Glomerular endothelial cell (primary cell): Measurements from ENCODE around the gene FOXO1. TPM values are rescaled to one million over a fixed set of nuclear protein-coding genes. Genes with fewer than 3 reads are reported as not detected.

ENCODE experiments used
- DNase-seq: peaks from one replicate; pipeline ENCODE4 v3.0.0-alpha.2; 2011; ENCODE audit warnings: low read depth, low spot score; ENCODE audit errors: extremely low read depth
- total RNA-seq: library from RNA; depleted of rRNA; stranded (reverse); fragments of >200 nt; gene quantifications from 2 replicates; pipeline ENCODE4 v1.2.3, GENCODE V29; 2015

FOXO1 gene
- total RNA-seq, 1 donor from 2014 or later: 68.3 TPM

DNA sequence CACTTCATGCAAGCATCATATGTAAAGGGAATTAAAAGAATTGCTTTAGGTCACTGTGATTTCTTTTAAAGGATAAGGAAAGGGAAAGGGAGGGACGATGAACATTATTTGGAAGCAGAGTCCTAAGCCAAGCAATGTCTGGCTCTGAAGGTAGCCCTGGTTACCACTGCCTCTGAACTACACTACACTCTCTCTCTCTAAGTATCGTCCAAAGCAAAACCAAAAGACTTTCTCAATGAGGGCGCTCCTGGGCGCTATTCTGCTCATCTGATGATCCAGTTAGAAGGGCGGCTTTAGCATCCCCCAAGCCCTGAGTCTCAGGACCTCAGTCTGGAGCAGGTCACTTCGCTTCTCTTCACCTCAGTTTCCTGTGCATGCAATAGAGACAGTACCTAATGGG, 26.2 kb downstream of the FOXO1 start:
- DNase-seq: no peak

DNA sequence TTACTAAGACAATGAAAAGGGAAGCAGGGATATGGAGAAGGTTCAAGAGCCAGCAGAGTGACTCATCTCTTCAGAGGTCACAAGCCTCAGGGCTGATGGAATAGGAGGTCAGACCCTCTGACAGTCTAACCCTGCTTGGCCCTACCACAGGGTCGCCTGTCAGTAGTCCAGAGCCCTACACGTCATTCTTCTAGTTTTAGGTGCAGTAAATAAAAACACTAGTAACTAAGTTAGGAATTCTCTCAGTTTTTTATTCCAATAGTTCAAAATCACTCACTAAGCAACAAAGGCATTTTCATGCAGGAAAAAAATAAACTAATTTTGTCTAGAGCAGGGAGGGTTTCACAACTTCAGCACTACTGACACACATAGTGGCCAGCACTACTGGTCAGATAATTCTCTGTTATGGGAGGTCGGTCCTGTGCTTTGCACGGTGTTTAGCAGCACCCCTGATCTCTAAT, 27.2 kb downstream of the FOXO1 start:
- DNase-seq: no peak

DNA sequence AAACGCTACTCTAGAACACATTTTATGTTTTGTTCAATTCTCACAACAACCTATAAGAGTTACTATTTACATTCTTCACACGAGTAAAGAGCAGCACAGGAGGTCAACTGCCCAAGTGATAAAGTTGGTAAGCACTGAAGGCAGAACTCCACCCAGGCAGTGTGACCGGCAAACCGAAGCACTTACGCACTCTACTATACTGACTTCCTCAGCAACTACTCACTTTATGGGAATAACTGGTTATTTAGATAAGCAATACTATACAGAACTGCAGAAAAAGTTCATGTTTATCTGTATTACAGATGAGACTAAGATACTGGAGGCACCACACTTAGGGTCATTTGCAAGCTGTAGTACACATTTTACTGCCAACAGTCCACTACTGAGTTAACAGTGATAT, 28.8 kb downstream of the FOXO1 start:
- no peak for DNase-seq

DNA sequence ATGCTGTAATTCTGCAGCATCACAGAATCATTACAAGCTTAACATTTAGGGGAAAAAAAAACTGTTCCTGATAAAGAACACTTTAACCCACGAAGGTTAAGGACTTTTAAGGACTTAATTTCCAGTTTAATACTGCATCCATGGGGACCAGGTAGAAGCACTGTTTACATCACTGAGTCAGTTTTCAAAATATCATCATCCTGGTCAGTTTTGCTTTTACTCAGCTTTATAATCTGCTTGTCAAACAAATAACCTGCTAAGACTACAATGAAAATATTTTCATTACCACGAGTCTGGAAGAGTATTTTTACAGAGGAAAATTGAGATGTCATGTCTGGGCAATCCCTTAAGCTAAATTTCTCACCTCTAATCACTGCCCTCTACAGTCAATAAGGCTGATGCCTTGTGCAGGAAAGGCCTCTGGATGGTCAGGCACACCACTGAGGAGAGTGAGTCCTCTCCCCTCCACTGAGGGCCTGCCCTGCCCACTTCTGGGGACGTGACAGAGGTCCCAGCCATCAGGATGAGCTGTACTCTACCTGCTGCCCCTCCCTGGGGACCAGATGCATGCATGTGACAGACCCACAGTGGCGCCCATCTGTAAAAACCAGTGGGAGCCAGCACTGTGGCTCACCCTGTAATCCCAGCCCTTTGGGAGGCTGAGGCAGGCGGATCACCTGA, 31.0 kb downstream of the FOXO1 start:
- no peak for DNase-seq

DNA sequence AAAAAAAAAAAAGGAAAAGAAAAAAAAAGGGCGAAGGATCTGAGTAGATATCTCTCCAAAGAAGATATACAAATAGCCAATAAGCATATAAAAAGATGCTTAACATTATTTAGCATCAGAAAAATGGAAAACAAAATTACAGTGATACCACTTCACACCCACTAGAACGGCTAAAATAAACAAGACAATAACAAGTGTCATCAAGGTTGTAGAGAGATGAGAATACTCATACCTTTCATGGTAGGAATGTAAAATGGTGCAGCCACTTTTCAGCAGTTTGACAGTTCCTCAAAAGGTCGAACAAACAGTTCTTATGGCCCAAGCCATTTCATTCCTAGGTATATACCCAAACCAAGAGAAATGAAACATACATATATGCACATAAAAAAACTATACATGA, 33.5 kb downstream of the FOXO1 start:
- no peak for DNase-seq

DNA sequence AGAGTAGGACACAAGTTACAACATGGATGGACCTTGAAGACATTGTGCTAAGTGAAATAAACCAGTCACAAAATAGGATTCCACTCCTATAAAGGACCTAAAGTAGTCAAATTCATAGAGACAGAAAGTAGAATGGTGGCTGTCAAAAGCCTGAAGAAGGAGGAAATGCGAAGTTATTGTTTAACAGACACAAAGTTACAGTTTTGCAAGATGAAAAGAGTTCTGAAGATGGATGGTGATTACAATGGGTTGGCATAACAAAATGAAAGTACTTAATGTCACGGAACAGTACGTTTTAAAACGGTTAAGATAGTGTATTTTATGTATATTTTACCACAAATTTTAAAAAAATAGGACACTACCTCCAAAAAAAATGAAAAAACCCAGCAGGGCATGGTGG, 34.8 kb downstream of the FOXO1 start:
- DNase-seq: no peak

DNA sequence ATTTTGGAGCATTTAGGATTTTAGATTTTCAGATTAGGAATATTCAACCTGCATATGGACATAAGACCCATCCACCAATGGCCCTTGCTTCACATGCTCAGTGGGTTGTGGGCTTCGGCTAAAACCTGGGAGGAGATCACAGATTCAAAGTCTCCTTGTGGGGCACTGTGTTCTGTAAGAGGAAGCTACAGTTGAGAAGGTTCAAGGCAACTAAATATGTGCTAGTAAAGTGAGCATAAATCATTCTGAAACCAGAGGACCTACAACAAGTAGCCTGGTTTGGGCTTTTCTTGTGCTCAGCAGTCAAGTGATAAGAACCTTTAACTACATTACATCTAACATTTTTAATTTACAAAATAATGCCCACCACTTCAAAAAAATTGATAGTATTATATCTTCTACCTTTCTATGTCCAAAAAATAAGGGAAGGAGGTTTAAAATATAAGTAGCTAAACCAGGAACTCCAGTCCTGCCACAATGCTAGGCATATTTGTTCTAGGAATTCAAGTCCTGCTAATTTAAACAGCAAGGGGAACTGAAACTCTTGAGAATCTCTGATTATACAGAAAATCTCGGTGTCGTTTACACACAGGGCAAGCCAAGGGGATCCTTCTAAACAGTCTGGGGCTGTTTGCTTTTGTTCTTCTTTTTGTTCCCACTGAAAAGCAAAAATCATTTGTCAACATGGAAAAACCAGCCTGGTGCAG, 36.6 kb downstream of the FOXO1 start:
- DNase-seq: no peak

DNA sequence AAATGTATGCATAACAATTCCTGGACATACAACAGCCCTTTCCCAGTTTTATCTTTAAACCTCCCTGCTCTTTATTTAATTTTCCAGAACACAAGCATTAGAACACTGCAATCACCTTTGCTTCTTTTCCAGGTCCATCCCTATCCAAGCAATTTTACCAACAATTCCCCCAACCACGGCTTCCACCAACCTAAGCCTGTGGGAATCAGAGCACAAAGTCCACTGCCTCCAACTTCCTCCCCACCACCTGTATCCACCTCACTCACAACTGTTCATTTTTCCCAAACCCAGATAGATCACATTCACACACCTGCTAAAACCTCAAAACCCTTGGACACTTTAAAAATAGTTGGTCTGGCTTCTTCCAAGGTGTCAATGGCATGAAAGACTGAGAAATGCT, 39.5 kb downstream of the FOXO1 start:
- DNase-seq: no peak

DNA sequence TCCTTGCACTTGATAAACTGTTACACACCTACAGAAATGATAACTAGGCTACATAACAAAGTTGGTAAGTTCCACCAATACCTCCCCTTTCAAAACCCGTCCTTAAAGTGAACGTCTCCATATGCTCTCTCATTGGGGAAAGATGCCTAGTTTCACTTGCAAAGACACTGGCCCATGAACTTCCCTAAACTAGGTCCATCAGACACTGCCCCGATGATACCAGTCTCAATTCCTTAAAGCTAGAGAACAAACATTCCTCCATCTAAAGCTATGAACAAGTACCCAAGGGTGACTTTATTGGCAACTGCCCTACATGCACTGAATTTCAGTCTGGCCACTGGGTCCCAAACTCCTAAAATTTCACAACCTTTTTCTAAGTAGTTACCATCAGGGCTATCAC, 39.9 kb downstream of the FOXO1 start:
- DNase-seq: no peak

DNA sequence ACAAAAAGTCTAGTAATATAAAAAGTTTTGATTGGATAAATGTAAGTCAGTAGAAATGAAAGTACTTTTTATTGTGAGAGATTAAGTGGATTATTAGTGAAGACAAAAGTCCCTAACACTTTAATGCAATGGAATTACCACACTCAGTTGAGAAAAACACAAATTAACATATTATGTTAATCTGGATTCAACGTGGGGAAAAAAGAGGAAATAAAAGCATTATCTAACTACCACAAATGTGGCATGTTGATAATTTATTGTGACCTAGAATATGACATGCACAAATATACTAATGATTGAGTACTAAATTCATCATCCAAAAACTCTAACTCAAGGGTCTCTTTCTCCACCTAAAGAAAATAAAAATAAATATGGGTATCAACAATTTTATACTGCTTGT, 41.5 kb downstream of the FOXO1 start:
- no peak for DNase-seq

DNA sequence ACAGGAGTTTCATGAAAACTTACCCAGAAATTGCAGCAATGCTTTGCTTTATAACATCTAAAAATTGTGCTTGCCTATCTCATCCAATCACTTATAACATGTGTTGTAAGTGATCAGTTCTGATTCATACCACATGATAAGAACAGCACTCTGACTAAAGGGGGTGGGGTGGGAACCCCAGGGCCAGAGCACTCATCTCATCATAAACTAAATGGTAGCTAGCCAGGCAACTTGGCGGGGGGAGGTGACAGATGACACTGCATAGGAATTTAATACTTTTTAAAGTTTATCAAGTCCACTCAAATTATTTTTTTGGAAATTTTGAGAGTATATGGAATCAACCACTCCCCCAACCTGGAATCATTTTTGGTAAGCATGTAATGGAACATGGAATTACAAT, 42.1 kb downstream of the FOXO1 start:
- no peak for DNase-seq

DNA sequence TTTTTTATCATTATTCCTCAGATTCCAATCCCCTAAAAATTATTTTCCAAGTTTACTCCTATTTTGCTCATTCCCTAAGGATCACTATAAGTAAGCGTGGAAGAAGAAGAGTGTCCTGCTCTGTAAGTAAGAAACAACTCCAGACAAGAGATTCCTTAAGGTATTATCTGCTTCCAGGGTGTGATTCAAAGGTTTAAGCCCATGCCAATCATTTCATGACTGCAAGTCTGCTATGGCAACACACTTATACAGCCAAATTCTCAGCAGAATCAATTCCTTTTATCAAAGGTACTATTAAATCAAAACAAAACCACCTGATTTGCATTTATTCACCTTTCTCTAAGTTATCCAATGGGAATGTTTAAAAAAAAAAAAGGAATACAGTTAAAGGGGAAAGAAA, 43.7 kb downstream of the FOXO1 start:
- no peak for DNase-seq

DNA sequence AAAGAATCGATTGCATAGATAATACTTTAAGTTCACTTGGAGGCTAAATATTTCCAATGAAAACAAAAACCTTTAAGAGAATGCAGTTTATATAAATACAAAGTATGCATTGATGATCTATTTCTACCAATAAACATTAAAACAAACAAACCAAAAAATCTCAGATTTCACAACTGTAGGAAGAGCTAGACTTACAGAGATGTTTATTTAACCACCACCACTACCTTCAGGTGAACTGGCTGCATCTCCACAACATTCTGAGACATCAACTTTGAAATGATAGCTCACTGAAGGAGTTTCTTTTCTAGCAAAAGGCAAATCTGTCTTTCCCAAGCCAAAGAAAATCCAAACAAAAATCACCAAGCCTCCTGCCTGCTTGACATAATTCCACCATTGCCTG, 44.2 kb downstream of the FOXO1 start:
- DNase-seq: no peak

DNA sequence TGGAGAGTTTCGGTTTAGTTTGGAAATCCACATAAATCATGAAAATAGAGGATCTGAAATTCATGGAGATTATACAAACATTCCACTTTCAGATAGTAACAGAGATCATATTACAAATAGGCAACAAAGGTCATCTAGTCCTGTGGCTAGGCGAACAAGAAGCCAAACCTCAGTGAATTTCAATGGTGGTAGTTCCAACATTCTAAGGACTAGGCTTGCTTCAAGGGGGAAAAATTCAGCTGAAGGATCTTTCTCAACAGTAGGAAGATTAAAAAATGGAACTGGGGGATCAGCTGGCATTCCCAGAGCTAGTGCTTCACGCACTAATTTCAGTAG, 47.0 kb downstream of the FOXO1 start:
- DNase-seq: no peak

DNA sequence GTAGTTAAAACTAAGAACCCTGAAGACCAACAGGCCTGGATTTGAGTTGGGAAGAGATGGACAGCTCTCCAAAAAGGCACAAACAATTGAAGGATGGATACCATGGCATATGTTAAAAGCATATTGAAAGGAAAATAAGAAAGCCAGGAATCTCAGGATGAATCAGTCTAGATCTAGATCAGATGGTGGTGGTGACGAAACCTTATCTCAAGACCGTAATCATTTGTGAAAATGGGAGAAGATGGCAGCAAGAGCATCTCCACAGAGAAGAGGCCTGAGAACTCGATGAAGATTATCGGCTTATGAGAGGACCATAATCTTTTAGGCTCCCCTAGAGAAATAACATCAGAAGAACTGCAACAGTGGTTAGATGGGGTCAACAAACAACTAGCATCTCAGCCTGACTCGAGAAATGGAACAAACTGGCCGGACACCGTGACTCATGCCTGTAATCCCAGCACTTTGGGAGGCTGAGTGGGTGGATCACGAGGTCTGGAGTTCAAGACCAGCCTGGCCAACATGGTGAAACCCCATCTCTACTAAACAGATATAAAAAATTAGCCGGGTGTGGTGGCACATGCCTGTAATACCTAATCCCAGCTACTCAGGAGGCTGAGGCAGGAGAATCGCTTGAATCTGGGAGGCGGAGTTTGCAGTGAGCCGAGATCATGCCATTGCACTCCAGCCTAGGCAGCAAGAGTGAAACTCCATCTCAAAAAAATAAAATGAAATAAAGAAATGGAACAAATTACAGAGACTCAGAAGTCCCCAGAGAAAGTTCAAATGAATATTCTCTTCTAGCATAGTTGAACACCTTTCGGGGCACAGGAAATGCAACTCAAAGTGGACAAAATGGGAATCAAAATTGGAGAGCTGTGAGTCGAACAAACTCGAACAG, 47.6 kb downstream of the FOXO1 start:
- DNase-seq: no peak

DNA sequence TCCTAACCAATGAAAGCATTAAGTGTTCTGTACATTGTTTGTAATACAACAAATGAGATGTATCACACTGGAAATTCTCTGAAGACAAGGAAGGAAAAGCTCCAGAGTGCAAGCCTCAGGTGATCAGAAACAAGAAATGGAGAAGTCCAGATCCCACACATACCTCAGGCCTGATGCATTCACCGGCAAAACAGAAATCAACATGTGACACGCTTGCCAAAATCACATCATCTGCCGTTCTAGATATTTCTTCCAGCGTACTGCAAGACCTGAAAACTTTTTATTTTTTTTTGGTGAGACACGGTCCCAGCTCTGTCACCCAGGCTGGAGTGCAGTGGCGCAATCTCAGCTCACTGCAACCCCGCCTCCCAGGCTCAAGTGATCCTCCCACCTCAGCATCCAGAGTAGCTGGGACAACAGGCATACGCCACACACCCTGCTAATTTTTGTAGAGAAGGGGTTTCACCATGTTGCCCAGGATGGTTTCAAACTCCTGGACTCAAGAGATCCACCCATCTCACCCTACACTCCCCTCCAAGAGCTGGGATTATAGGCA, 48.6 kb downstream of the FOXO1 start:
- no peak for DNase-seq

DNA sequence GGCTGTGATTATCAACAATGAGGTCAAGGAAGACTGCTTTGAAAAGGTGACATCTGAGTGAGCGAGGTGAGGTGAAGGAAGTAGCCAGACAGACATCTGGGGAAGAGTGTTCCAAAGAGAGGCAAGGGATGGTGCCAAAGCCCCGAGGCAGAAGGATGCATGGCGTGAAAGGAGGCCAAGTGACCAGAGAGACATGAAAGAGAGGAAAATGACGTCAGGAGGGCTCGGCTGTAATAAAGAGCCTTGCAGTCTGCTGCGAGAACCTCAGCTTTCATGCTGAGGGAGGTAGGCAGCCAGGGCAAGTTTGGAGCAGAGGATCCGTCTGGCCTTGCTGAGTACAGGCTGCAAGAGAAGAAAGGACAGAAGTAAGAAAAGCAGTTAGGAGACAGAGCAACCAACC, 50.8 kb downstream of the FOXO1 start:
- DNase-seq: no peak

DNA sequence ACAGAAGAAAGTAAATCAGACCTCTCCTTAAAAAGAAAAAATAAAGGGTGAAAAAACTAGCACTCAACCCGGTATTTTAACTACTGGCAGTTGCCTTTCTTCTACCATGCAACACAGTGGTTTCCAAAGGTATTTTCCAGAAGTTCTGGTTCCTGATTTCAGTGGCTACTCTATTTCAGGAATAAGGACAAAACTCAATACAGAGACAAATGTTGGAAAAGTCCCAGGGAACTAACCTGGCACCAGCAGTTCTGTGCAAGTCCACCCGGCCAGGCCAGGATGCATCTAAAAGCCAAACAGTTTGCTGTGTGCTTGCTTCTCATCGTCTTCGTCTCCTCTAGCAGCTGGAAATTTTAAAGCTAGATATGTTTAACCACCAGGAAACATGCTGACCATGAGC, 52.5 kb downstream of the FOXO1 start:
- no peak for DNase-seq

DNA sequence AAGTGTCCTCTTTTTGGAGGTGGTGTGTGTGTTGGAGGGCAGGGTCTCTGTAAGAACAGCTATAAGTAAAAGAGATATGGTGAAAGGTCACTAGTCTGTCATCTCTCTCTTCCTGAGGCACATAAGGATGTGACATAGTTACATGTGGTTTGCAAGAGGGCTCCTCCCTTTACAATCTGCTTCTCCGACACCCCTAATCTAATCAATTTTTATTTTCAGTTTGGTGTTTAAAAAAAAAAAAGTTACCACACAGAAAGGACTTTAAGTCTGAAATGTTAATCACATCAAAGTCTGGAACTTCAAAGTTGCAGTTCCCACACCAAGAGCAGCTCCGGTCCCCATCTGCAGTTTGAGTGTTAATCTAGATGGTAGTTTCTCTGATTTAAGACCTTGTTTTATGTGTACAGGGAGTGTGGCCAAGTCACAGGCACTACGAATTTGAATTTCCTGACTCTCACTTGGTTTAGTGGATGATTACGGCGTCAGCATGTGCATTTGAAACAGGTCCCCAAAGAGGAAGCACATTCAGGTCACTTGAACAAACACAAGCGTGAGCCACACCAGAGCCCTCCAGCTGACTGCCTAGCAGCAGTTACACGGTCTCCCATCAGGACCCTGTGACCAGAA, 53.1 kb downstream of the FOXO1 start:
- no peak for DNase-seq

DNA sequence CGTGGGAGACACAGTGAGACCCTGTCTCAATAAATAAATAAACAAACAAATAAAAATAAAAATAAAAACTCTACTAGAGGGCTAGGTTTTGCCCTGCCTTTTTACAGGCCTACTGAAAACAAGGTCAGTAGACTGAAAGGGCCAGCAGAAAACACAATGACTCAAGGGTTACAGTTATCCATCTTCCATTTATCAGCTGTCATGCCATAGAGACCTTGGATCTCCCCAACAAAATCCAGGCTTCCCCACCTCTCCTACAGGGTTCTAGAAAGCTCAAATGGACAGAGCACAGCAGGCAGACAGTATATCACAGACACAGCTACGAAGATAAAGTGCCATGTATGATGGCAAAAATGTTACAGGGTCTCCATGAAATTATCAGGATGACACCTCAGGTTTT, 54.4 kb downstream of the FOXO1 start:
- DNase-seq: no peak

DNA sequence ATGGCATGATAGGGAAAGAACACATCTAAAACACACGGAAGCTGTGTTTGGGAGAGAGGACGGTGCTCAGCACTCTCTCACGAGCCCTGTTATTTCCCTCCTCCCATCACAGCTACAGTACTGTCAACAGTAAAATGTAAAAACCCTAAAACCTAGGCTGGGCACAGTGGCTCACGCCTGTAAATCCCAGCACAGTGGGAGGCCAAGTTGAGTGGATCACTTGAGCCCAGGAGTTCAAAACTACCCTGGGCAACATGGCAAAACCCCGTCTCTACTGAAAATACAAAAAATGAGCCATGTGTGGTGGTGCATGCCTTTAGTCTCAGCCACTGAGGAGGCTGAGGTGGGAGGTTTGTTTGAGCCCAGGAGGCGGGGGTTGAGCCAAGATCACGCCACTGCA, 54.8 kb downstream of the FOXO1 start:
- DNase-seq: no peak
